D341Med (cell line): ENCODE measurements around the gene TICAM2.

Source experiments
- DNase-seq: peaks from one replicate; pipeline ENCODE4 v3.0.0; 2012; ENCODE audit warnings: low spot score

Gene TICAM2

GRCh38 chr5:115531787-115532367, 70.4 kb downstream of the TICAM2 start:
- no peak for DNase-seq

- no peak for DNase-seq
These were observed 70.9 kb downstream of the TICAM2 start for GRCh38 chr5:115531380-115531779.

- DNase-seq, result no peak
These were observed 71.9 kb downstream of the TICAM2 start for GRCh38 chr5:115530426-115530825.
